ENCODE results near the gene CHID1. TPM values are rescaled to one million over a fixed set of nuclear protein-coding genes. Genes with fewer than 3 reads are reported as not detected.

The CHID1 gene
- total and polyA plus RNA-seq, 2 of the 8 experiments (the other 6 are each of a cell fraction or from before 2014, with no cell fraction given), result 81.2 to 88.5 TPM

DNA sequence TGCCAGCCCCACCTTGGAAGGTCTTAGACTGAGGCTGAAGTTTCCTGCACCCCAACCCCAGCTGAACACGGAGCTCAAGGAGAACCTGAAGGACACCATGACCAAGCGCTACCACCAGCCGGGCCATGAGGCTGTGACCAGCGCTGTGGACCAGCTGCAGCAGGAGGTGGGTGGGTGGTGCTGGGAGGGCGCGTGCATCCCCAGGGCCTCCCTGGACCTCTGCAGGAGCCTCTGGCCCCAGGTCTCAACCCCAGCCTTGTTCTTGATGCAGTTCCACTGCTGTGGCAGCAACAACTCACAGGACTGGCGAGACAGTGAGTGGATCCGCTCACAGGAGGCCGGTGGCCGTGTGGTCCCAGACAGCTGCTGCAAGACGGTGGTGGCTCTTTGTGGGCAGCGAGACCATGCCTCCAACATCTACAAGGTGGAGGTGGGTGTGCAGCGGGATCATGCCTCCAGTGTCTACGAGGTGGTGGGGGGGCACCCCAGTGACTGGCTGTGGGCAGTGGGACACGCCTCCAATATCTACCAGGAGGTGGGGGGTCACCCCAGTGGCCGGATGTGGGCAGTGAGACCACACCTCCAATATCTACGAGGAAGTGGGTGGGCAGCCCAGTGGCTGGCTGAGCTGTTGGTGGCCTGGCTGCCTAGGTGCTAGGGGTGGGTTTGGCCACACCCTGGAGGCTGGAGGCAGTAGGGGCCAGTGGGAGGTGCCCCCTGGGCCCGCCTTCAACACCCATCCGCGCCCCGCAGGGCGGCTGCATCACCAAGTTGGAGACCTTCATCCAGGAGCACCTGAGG is 73.2 kb downstream of the CHID1 start:
- Histone ChIP-seq H3K27ac (ENCODE audit: low read depth, low read length) (no peak overlapping the region), H3K56ac (replicated peaks; ENCODE audit: insufficient read length, low read depth, low read length) (no peak overlapping the region), H2BK15ac (ENCODE audit: low read length) (no peak overlapping the region), H2BK20ac (ENCODE audit: low read length) (no peak overlapping the region), H3K27me3 (replicated peaks in 1 of 4; ENCODE audit: control insufficient read depth in 3 of 4, extremely low read depth in 1 of 4, insufficient read depth in 3 of 4, low read length in 3 of 4) (peaks cover 0 to under 1% (median under 1%) of the 10 kb centered on the region in 4 experiments; a peak in 2 of 7 replicates), H3K79me1 (ENCODE audit: low read depth, low read length) (peaks cover 9% of the 10 kb centered on the region; the same call in 1 of the 2 replicates), H4K20me1 (replicated peaks in 1 of 2; ENCODE audit: control insufficient read depth in 1 of 2, insufficient read depth in 2 of 2, low read length in 2 of 2) (peaks cover 3 to 40% of the 10 kb centered on the region in 2 experiments), H3K79me2 (ENCODE audit: control insufficient read depth in 1 of 2, insufficient read depth in 2 of 2, low read length in 2 of 2) (peaks cover 0 to 15% of the 10 kb centered on the region in 2 experiments; a peak in 2 of 4 replicates), H3K9me3 (ENCODE audit: insufficient read depth in 2 of 2, low read depth in 1 of 2, low read length in 1 of 2) (no peaks in the 10 kb centered on the region), H3K4me1 (replicated peaks in 1 of 4; ENCODE audit: control insufficient read depth in 3 of 4, insufficient read depth in 4 of 4, low read length in 3 of 4) (peaks cover 0 to 23% (median 17%) of the 10 kb centered on the region in 4 experiments; a peak in 6 of 7 replicates), H4K5ac (ENCODE audit: insufficient read length, low read depth, low read length) (no peak overlapping the region), H2AFZ (ENCODE audit: low read length) (no peak overlapping the region), H2BK5ac (ENCODE audit: low read depth, low read length) (peak overlapping the region; percentile 7; the same call in 1 of the 2 replicates), H3K23me2 (ENCODE audit: low read depth, low read length) (peaks cover 15% of the 10 kb centered on the region; the same call in 1 of the 2 replicates), H2BK12ac (ENCODE audit: low read depth, low read length) (no peak overlapping the region), H3K36me3 (ENCODE audit: control insufficient read depth in 2 of 4, insufficient read depth in 4 of 4, low read length in 3 of 4) (peaks cover 10 to 30% (median 24%) of the 10 kb centered on the region in 4 experiments; a peak in 7 of 8 replicates), H4K91ac (replicated peaks; ENCODE audit: insufficient read length, low read length) (no peak overlapping the region), H3K4me3 (ENCODE audit: extremely low read depth in 1 of 4, insufficient read depth in 2 of 4, low read depth in 3 of 4, low read length in 4 of 4) (no peak overlapping the region), H4K8ac (ENCODE audit: extremely low read depth, insufficient read depth, low read length) (peak overlapping the region; percentile 5; the same call in 1 of the 2 replicates), H2AK5ac (ENCODE audit: low read depth, low read length) (no peak overlapping the region), H3K9ac (replicated peaks in 1 of 4; ENCODE audit: extremely low read depth in 1 of 4, low read depth in 3 of 4, low read length in 3 of 4) (no peak overlapping the region), H3K18ac (ENCODE audit: extremely low read depth, low read length) (no peak overlapping the region), H3K4ac (replicated peaks; ENCODE audit: insufficient read length, low read depth, low read length) (peak overlapping the region; percentile 53), H2BK120ac (replicated peaks; ENCODE audit: low read depth, low read length) (no peak overlapping the region), H3K4me2 (ENCODE audit: insufficient read depth in 1 of 2, low read depth in 2 of 2, low read length in 2 of 2) (no peak overlapping the region), H3K23ac (ENCODE audit: insufficient read length) (no peak overlapping the region), H3K14ac (ENCODE audit: insufficient read length) (no peak overlapping the region)
- POLR2A ChIA-PET (ENCODE audit: partially characterized antibody), result interaction anchor here (0.6 to 53.0 kb wide), 6 partner anchors 7 to 322 kb away, joined by 3 to 1917 read pairs (median 119); partner anchors contain the start of genes CD151, CEND1, CRACR2B and GATD1
- WGBS, 2 experiments (ENCODE audit: extremely low coverage in 1 of 2, insufficient coverage in 1 of 2, insufficient read length in 1 of 2, insufficient replicate concordance in 2 of 2, low coverage in 1 of 2, low lambda C conversion rate in 2 of 2, missing lambda C conversion rate in 1 of 2), result 92% methylated on average over 22 of the region's 22 CpGs; no CpG with 5 or more reads in 1 of the 2 experiments
- no peak for FAIRE-seq
- DNase-seq (ENCODE audit: low read depth in 1 of 2, low spot score in 2 of 2), result no peak
- CTCF ChIA-PET (ENCODE audit: partially characterized antibody), result interaction anchor here (0.5 to 5.2 kb wide), 15 partner anchors 9 to 706 kb away, joined by 3 to 26 read pairs (median 5); partner anchors contain the start of genes CRACR2B and PNPLA2
- TF ChIP-seq HDAC2 (IDR thresholded peaks at IDR 0.05; ENCODE audit: borderline replicate concordance in 1 of 2, low read depth in 2 of 2, low read length in 2 of 2) (no peak), CTBP2 (IDR thresholded peaks at IDR 0.05; ENCODE audit: borderline replicate concordance, insufficient read depth, insufficient read length, low read length) (no peak)
